ENCODE measurements around the gene ADIG.

The ADIG gene

DNA sequence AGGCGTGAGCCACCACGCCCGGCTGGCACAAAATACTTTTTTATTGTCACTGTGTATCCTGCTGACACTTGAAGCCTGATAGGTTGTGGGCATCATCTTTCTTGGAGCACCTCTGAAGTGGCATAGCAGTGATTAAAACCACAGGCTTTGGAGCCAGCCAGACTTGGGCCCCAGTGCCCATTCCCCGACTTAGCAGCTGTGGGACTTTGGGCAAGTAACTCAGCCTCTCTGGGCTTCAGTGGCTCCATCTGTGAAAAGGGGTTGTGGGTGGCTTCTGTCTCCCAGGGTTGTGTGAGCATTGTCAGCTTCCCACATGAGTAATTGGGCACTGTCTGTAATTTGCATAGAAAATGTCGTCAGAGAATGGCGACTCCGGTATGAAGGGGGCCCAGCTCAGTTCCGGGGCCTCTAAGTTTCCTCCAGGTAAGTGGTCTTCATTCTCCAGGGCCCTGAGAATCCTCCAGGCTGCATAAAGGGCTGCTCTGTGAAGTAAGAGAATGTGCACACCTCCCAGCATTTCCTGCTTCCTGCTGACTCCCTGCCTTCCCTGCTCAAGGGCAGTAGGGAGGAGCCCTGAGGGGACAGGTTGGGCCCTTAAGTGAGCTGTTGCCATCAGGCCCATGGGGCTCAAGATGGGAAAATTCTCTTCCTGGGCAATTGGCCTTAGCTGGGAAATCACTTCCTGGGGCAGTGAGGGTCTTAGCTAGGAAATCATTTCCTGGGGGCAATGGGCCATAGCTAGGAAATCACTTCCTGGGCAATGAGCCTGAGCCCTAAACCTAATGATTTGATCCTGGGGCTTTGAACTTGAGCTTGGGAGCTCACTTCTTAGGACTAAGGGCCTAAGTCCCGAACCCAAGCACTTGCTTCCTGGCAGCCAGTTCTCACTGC is 47.8 kb downstream of the ADIG start:
- TF ChIP-seq, protein P1, sequence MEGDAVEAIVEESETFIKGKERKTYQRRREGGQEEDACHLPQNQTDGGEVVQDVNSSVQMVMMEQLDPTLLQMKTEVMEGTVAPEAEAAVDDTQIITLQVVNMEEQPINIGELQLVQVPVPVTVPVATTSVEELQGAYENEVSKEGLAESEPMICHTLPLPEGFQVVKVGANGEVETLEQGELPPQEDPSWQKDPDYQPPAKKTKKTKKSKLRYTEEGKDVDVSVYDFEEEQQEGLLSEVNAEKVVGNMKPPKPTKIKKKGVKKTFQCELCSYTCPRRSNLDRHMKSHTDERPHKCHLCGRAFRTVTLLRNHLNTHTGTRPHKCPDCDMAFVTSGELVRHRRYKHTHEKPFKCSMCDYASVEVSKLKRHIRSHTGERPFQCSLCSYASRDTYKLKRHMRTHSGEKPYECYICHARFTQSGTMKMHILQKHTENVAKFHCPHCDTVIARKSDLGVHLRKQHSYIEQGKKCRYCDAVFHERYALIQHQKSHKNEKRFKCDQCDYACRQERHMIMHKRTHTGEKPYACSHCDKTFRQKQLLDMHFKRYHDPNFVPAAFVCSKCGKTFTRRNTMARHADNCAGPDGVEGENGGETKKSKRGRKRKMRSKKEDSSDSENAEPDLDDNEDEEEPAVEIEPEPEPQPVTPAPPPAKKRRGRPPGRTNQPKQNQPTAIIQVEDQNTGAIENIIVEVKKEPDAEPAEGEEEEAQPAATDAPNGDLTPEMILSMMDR (IDR thresholded peaks at IDR 0.05; ENCODE audit: insufficient read depth, low read length, poor library complexity, severe bottlenecking), result no peak
- DNase-seq (ENCODE audit: extremely low read depth, insufficient read length), result no peak
- H3K27me3 ChIP-seq (replicated peaks; ENCODE audit: control insufficient read depth, insufficient read depth, low read length), result no peaks in the 10 kb centered on the region
- no peaks in the 10 kb centered on the region for H3K36me3 ChIP-seq (ENCODE audit: control insufficient read depth, insufficient read depth, low read length)
- no peak overlapping the region for H3K4me3 ChIP-seq (replicated peaks; ENCODE audit: low read depth, low read length)

DNA sequence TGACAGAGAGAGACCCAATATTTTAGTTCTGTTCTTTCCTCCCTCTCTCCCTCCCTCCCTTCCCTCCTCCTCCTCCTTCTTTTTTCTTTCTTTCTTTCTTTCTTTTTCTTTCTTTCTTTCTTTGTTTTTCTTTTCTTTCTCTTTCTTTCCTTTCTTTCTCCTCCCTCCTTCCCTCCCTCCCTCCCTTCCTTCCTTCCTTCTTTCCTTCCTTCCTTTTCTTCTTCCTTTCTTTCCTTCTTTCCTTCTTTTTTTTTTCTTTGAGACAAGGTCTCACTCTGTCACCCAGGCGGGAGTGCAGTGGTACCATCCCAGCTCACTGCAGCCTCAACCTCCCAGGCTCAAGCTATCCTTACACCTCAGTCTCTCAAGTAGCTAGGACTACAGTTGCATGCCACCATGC is 49.0 kb downstream of the ADIG start:
- H3K27me3 ChIP-seq (replicated peaks; ENCODE audit: control insufficient read depth, insufficient read depth, low read length), result no peaks in the 10 kb centered on the region; the same call in 1 of the 2 replicates
- TF ChIP-seq, protein P1 (IDR thresholded peaks at IDR 0.05; ENCODE audit: insufficient read depth, low read length, poor library complexity, severe bottlenecking), result no peak
- H3K4me3 ChIP-seq (replicated peaks; ENCODE audit: low read depth, low read length), result no peak overlapping the region
- no peaks in the 10 kb centered on the region for H3K36me3 ChIP-seq (ENCODE audit: control insufficient read depth, insufficient read depth, low read length)
- no peak for DNase-seq (ENCODE audit: extremely low read depth, insufficient read length)

DNA sequence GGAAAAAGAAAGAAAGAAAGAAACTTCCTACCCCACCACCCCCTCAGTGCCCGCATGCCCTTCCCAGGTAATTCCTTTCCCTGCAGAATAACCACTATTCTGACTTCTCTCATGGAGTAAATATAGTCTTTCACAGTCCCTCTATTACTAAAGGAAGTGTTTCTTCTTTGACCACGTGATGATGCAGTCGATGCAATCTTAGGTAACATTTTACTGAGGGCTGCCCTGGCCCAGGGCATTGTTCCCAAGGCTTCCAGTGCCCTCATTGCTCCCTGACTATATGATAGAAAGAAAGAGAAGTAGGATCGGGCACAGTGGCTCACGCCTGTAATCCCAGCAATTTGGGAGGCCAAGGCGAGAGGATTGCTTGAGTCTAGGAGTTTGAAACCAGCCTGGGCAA is 49.7 kb downstream of the ADIG start:
- H3K4me3 ChIP-seq (replicated peaks; ENCODE audit: low read depth, low read length), result no peak overlapping the region

DNA sequence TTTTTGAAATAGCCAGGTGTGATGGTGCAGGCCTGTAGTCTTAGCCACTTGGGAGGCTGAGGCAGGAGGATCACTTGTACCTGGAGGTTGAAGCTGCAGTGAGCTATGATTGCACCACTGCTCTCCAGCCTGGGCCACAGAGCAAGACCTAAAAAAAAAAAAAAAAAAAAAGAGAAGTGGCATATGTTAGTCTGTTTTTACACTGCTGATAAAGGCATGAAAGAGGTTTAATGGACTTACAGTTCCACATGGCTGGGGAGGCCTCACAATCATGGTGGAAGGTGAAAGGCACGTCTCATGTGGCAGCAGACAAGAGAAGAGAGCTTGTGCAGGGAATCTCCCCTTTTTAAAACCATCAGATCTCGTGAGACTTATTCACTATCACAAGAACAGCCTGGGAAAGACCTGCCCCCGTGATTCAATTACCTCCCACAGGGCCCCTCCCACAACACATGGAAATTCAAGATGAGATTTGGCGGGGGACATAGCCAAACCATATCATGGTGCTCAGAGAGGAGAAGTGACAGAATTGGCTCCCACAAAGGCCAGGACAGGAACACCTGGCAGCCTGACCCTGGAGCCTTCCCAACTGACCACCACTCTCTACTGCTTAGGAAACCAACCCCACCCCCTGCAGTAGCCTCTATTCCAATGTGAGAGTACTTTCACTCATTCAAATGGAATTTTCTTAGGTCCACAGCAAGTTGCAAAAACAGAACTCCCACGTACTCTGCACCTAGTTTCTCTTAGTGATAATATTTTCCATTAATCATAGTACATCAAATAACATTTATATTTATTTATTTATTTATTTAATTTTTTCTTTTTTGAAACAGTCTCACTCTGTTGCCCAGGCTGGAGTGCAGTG is 50.4 kb downstream of the ADIG start:
- TF ChIP-seq, protein P1 (IDR thresholded peaks at IDR 0.05; ENCODE audit: insufficient read depth, low read length, poor library complexity, severe bottlenecking), result no peak
- Histone ChIP-seq H3K27me3 (replicated peaks; ENCODE audit: control insufficient read depth, insufficient read depth, low read length) (no peaks in the 10 kb centered on the region; the same call in 1 of the 2 replicates), H3K36me3 (ENCODE audit: control insufficient read depth, insufficient read depth, low read length) (no peaks in the 10 kb centered on the region), H3K4me3 (replicated peaks; ENCODE audit: low read depth, low read length) (no peak overlapping the region)
- DNase-seq (ENCODE audit: extremely low read depth, insufficient read length), result no peak

More for the DNA sequence above, 49.7 kb downstream of the ADIG start:
- H3K27me3 ChIP-seq (replicated peaks; ENCODE audit: control insufficient read depth, insufficient read depth, low read length), result no peaks in the 10 kb centered on the region; the same call in 1 of the 2 replicates
- H3K36me3 ChIP-seq (ENCODE audit: control insufficient read depth, insufficient read depth, low read length), result no peaks in the 10 kb centered on the region
- TF ChIP-seq, protein P1 (IDR thresholded peaks at IDR 0.05; ENCODE audit: insufficient read depth, low read length, poor library complexity, severe bottlenecking), result no peak
- no peak for DNase-seq (ENCODE audit: extremely low read depth, insufficient read length)

DNA sequence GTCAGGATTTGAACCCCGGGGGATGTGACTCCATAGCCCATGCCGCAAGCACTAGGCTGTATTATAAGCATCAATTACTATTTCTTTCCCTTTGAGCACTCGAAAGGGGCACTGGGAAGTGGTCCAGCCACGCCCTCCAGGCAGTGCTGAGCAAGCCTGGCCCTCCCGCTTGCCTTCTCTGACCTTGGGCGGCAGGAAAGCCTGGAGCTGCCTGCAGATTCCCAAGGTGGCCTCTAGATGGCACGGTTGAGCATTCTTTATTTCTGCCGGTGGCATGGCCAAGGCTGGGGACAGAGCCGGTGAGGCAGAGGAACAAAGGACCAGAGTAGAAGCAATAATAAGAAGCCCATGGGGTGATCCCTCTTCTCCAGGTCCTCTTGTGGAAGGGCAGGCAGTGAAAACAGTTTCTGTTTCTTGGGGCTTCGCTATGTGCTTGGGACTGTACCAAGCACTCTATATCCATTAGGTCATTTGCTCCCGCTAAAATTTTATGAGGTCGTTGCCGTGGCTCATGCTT is 52.6 kb downstream of the ADIG start:
- no peak for DNase-seq (ENCODE audit: extremely low read depth, insufficient read length)
- Histone ChIP-seq H3K4me3 (replicated peaks; ENCODE audit: low read depth, low read length) (no peak overlapping the region), H3K27me3 (replicated peaks; ENCODE audit: control insufficient read depth, insufficient read depth, low read length) (no peaks in the 10 kb centered on the region; the same call in 1 of the 2 replicates), H3K36me3 (ENCODE audit: control insufficient read depth, insufficient read depth, low read length) (no peaks in the 10 kb centered on the region)
- TF ChIP-seq, protein P1 (IDR thresholded peaks at IDR 0.05; ENCODE audit: insufficient read depth, low read length, poor library complexity, severe bottlenecking), result peak; percentile 97
